ENCODE measurements around the gene PPIE.
A peak's percentile ranks its signal among the peaks of the same experiment; 100 is the strongest.

Gene PPIE

GRCh38 chr1:39738622-39739366 lies at the start of gene PPIE:
Gene PPIE (plus strand): TSS chr1:39738882. CDS start chr1:39738901, 19 bp downstream.
- peak within 1 kb of the TSS; percentile 88 for H3K4me3 ChIP-seq
- H3K9ac ChIP-seq (ENCODE audit: insufficient read length): peak within 1 kb of the TSS; percentile 96
- peak within 1 kb of the TSS; percentile 52 for H3K27ac ChIP-seq
- TF ChIP-seq EZH2 (IDR thresholded peaks at IDR 0.05) (no peak), POLR2AphosphoS5 (IDR thresholded peaks at IDR 0.05; ENCODE audit: borderline replicate concordance, low read depth, low read length) (peak; percentile 90), FOXP2 (optimal IDR thresholded peaks at IDR 0.05; ENCODE audit: control extremely low read depth, extremely low read length, insufficient read depth) (no peak)
- no peaks in the 10 kb centered on the region for H3K9me3 ChIP-seq (ENCODE audit: low read depth, low read length)
- peaks cover 32% of the 10 kb centered on the region for H3K36me3 ChIP-seq (ENCODE audit: insufficient read depth, low read length)
- peak; percentile 47 for DNase-seq (ENCODE audit: low read depth, low spot score)

- Histone ChIP-seq H3K27ac (no peak overlapping the region), H3K9ac (ENCODE audit: insufficient read length) (no peak overlapping the region), H3K36me3 (ENCODE audit: insufficient read depth, low read length) (no peaks in the 10 kb centered on the region), H3K4me3 (no peak overlapping the region), H3K9me3 (ENCODE audit: low read depth, low read length) (no peaks in the 10 kb centered on the region)
- no peak for DNase-seq (ENCODE audit: low read depth, low spot score)
- TF ChIP-seq EZH2 (IDR thresholded peaks at IDR 0.05) (no peak), POLR2AphosphoS5 (IDR thresholded peaks at IDR 0.05; ENCODE audit: borderline replicate concordance, low read depth, low read length) (no peak), FOXP2 (optimal IDR thresholded peaks at IDR 0.05; ENCODE audit: control extremely low read depth, extremely low read length, insufficient read depth) (no peak)
Measured at GRCh38 chr1:39689214-39689613, 49.5 kb upstream of the PPIE start.

- H3K36me3 ChIP-seq (ENCODE audit: insufficient read depth, low read length): no peaks in the 10 kb centered on the region
- H3K9ac ChIP-seq (ENCODE audit: insufficient read length): no peak overlapping the region
- DNase-seq (ENCODE audit: low read depth, low spot score): no peak
- H3K9me3 ChIP-seq (ENCODE audit: low read depth, low read length): no peaks in the 10 kb centered on the region
- no peak overlapping the region for H3K27ac ChIP-seq
- TF ChIP-seq EZH2 (IDR thresholded peaks at IDR 0.05): no peak
- no peak for TF ChIP-seq FOXP2 (optimal IDR thresholded peaks at IDR 0.05; ENCODE audit: control extremely low read depth, extremely low read length, insufficient read depth)
- TF ChIP-seq POLR2AphosphoS5 (IDR thresholded peaks at IDR 0.05; ENCODE audit: borderline replicate concordance, low read depth, low read length): no peak
- no peak overlapping the region for H3K4me3 ChIP-seq
Measured at GRCh38 chr1:39689635-39690034, 49.0 kb upstream of the PPIE start.

DNA sequence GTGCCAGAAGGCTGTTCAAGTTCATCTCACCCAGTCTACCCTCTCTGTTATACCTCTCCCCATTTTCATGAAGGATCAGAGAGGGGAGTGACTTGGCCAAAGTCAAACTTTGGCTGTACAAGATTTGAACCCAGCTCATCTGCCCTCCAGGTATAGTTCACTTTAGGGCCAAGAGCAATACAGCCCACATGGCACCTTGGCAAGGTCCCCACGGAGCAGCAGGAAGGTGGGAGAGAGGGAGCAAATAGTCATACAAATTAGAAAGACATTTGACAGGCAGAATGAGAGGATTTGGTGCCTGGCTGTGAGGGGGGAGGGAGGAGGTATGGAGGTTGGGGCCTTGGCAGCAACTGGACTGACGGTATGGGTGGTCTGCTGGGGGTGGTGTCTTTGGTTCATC lies 48.5 kb upstream of the PPIE start:
- DNase-seq (ENCODE audit: low read depth, low spot score): no peak
- no peaks in the 10 kb centered on the region for H3K9me3 ChIP-seq (ENCODE audit: low read depth, low read length)
- TF ChIP-seq FOXP2 (optimal IDR thresholded peaks at IDR 0.05; ENCODE audit: control extremely low read depth, extremely low read length, insufficient read depth) (no peak), EZH2 (IDR thresholded peaks at IDR 0.05) (no peak), POLR2AphosphoS5 (IDR thresholded peaks at IDR 0.05; ENCODE audit: borderline replicate concordance, low read depth, low read length) (no peak)
- H3K4me3 ChIP-seq: no peak overlapping the region
- no peaks in the 10 kb centered on the region for H3K36me3 ChIP-seq (ENCODE audit: insufficient read depth, low read length)
- no peak overlapping the region for H3K27ac ChIP-seq
- no peak overlapping the region for H3K9ac ChIP-seq (ENCODE audit: insufficient read length)

GRCh38 chr1:39690794-39691382 lies 47.8 kb upstream of the PPIE start:
- no peak for DNase-seq (ENCODE audit: low read depth, low spot score)

GRCh38 chr1:39691383-39692151 lies 47.1 kb upstream of the PPIE start, which contains the start of gene HPCAL4:
Gene HPCAL4 (minus strand): TSS chr1:39691433. CDS start chr1:39684603, 6,830 bp downstream.
- peak; percentile 18 for DNase-seq (ENCODE audit: low read depth, low spot score)
- no peaks in the 10 kb centered on the region for H3K9me3 ChIP-seq (ENCODE audit: low read depth, low read length)
- H3K9ac ChIP-seq (ENCODE audit: insufficient read length): no peak within 1 kb of the TSS
- no peaks in the 10 kb centered on the region for H3K36me3 ChIP-seq (ENCODE audit: insufficient read depth, low read length)
- TF ChIP-seq FOXP2 (optimal IDR thresholded peaks at IDR 0.05; ENCODE audit: control extremely low read depth, extremely low read length, insufficient read depth) (no peak), POLR2AphosphoS5 (IDR thresholded peaks at IDR 0.05; ENCODE audit: borderline replicate concordance, low read depth, low read length) (no peak), EZH2 (IDR thresholded peaks at IDR 0.05) (no peak)
- H3K4me3 ChIP-seq: peak within 1 kb of the TSS; percentile 66
- no peak within 1 kb of the TSS for H3K27ac ChIP-seq

More at GRCh38 chr1:39690794-39691382, 47.8 kb upstream of the PPIE start:
- no peak for TF ChIP-seq EZH2 (IDR thresholded peaks at IDR 0.05)
- TF ChIP-seq POLR2AphosphoS5 (IDR thresholded peaks at IDR 0.05; ENCODE audit: borderline replicate concordance, low read depth, low read length): no peak
- TF ChIP-seq FOXP2 (optimal IDR thresholded peaks at IDR 0.05; ENCODE audit: control extremely low read depth, extremely low read length, insufficient read depth): no peak
- H3K27ac ChIP-seq: no peak overlapping the region
- no peak overlapping the region for H3K9ac ChIP-seq (ENCODE audit: insufficient read length)
- peak overlapping the region; percentile 66 for H3K4me3 ChIP-seq
- H3K9me3 ChIP-seq (ENCODE audit: low read depth, low read length): no peaks in the 10 kb centered on the region
- H3K36me3 ChIP-seq (ENCODE audit: insufficient read depth, low read length): no peaks in the 10 kb centered on the region

DNA sequence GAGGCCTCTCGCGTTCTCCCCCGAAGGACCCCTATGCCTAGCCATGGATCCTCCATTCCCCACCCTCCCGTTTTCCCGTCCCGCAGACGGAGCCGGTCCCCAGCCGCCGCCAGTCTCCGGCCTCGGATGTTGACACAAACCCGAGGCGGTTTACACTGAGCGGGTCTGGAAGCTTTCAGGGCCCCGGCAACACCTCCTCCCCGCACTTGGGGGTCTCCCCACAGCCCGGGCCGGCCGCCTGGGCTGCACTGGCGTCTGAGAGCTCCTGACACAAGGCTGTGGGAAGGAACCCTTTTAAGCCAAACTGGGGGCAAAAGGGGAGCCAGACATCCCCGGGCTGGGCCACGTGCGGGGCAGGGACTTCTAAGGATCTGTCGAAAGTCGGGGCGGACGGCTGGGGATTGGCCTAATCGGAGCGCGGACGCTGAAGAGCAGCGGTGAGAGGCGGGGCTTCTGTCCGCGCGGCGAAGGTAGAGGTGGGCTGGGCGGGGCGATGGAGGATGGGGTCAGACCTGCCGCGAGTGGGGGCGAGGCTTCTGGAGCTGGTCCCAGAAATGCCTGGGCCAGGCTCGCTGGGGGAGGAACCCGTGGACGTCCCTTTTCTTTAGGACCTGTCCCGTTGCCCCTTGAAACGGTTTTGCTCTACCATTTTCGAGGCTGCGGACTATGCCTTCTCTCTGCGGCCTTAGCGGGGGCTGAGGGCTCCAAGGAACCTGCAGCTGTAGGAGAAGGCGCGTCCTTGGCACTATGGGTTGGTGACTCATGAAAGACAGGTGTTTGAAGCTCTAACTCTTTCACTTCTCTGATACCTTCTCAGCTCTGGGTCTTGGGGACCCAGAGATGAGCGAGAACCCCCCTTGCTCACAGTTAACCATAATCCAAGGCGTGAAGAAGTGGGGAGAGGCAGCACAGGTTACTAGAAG lies 46.3 kb upstream of the PPIE start:
- H3K4me3 ChIP-seq: no peak overlapping the region
- no peak for DNase-seq (ENCODE audit: low read depth, low spot score)
- no peak overlapping the region for H3K27ac ChIP-seq
- H3K36me3 ChIP-seq (ENCODE audit: insufficient read depth, low read length): no peaks in the 10 kb centered on the region
- TF ChIP-seq EZH2 (IDR thresholded peaks at IDR 0.05) (no peak), POLR2AphosphoS5 (IDR thresholded peaks at IDR 0.05; ENCODE audit: borderline replicate concordance, low read depth, low read length) (no peak), FOXP2 (optimal IDR thresholded peaks at IDR 0.05; ENCODE audit: control extremely low read depth, extremely low read length, insufficient read depth) (no peak)
- no peak overlapping the region for H3K9ac ChIP-seq (ENCODE audit: insufficient read length)
- no peaks in the 10 kb centered on the region for H3K9me3 ChIP-seq (ENCODE audit: low read depth, low read length)

All from SK-N-MC (cell line).